ENCODE results near the gene MED12L.

GRCh38 chr3:151169262-151169947 lies 83.9 kb downstream of the MED12L start:
- TF ChIP-seq EZH2phosphoT487 (IDR thresholded peaks at IDR 0.05; ENCODE audit: borderline replicate concordance) (no peak), CTCF (conservative IDR thresholded peaks at IDR 0.05; ENCODE audit: low read length) (no peak)

All from Loucy (cell line).